H1 (cell line): ENCODE results near the gene HOXB9. TPM values are rescaled to one million over a fixed set of nuclear protein-coding genes. Genes with fewer than 3 reads are reported as not detected.
A peak's percentile ranks its signal among the peaks of the same experiment; 100 is the strongest.

Experiments
- CTCF ChIA-PET: fragments of 300-600 bp; sonication (Branson Sonifier 250); formaldehyde crosslinking; loops from one replicate; lab custom pipeline; 2021; ENCODE audit not compliant: partially characterized antibody; lab: Charles Lee
- POLR2A ChIA-PET: fragments of 300-600 bp; sonication (Branson Sonifier 250); formaldehyde crosslinking; loops from one replicate; lab custom pipeline; 2021; ENCODE audit warnings: inconsistent platforms; ENCODE audit not compliant: partially characterized antibody; lab: Charles Lee
- DNase-seq, 2 experiments: peaks; one replicate each; pipeline versions ENCODE4 v3.0.0 to v3.0.0-alpha.2; 2010 to 2022; ENCODE audit warnings: low spot score in 2 of 2, low read depth in 1 of 2, mixed read lengths in 1 of 2
- FAIRE-seq: peaks from 2 replicates; lab custom pipeline; 2011; peaks lifted over from hg19 to GRCh38; lab: Jason Lieb, UNC
- H2AFZ ChIP-seq: 2 replicates; pipeline ENCODE4 v1.8.1; 2012; ENCODE audit warnings: low read length, inconsistent platforms
- H2AK5ac ChIP-seq: 2 replicates; pipeline ENCODE4 v1.6.1; 2013; ENCODE audit warnings: low read depth, low read length
- H2BK120ac ChIP-seq: replicated peaks from 2 replicates; pipeline ENCODE3; 2013; ENCODE audit warnings: low read depth, low read length, inconsistent platforms
- H2BK12ac ChIP-seq: 2 replicates; pipeline ENCODE4 v1.6.1; 2013; ENCODE audit warnings: low read depth, low read length
- H2BK15ac ChIP-seq: 2 replicates; pipeline ENCODE4 v1.6.1; 2013; ENCODE audit warnings: low read length
- H2BK20ac ChIP-seq: 2 replicates; pipeline ENCODE4 v1.6.1; 2013; ENCODE audit warnings: low read length
- H2BK5ac ChIP-seq: 2 replicates; pipeline ENCODE4 v1.6.1; 2013; ENCODE audit warnings: low read depth, low read length
- H3K14ac ChIP-seq: 2 replicates; pipeline ENCODE4 v1.6.1; 2013; ENCODE audit warnings: inconsistent platforms; ENCODE audit not compliant: insufficient read length
- H3K18ac ChIP-seq: 2 replicates; pipeline ENCODE4 v1.6.1; 2013; ENCODE audit warnings: low read length; ENCODE audit errors: extremely low read depth
- H3K23ac ChIP-seq: 2 replicates; pipeline ENCODE4 v1.6.1; 2013; ENCODE audit warnings: inconsistent platforms; ENCODE audit not compliant: insufficient read length
- H3K23me2 ChIP-seq: 2 replicates; pipeline ENCODE4 v1.6.1; 2013; ENCODE audit warnings: low read depth, low read length
- H3K27ac ChIP-seq: 2 replicates; pipeline ENCODE4 v1.6.1; 2011; ENCODE audit warnings: low read depth, low read length, inconsistent platforms
- H3K27me3 ChIP-seq, 4 experiments: replicated peaks in 1 of 4; 1 replicate in 1 of 4; 2 replicates in 3 of 4; pipeline versions ENCODE4 v1.6.1 to v1.8.1; 2011 to 2013; ENCODE audit warnings: low read length in 3 of 4, mild to moderate bottlenecking in 3 of 4, inconsistent platforms in 2 of 4, mixed read lengths in 2 of 4, moderate library complexity in 1 of 4; ENCODE audit not compliant: control insufficient read depth in 3 of 4, insufficient read depth in 3 of 4; ENCODE audit errors: extremely low read depth in 1 of 4
- H3K36me3 ChIP-seq, 4 experiments: 2 replicates each; pipeline versions ENCODE4 v1.6.1 to v1.8.1; 2011 to 2013; ENCODE audit warnings: mild to moderate bottlenecking in 4 of 4, low read length in 3 of 4, moderate library complexity in 2 of 4, control low read depth in 1 of 4, inconsistent platforms in 1 of 4; ENCODE audit not compliant: insufficient read depth in 4 of 4, control insufficient read depth in 2 of 4
- H3K4ac ChIP-seq: replicated peaks from 2 replicates; pipeline ENCODE3; 2013; ENCODE audit warnings: low read length, low read depth, mixed read lengths, inconsistent platforms; ENCODE audit not compliant: insufficient read length
- H3K4me1 ChIP-seq, 4 experiments: replicated peaks in 1 of 4; 1 replicate in 1 of 4; 2 replicates in 3 of 4; pipeline versions ENCODE4 v1.6.1 to v1.8.1; 2011 to 2013; ENCODE audit warnings: low read length in 3 of 4, inconsistent platforms in 2 of 4, mixed read lengths in 1 of 4; ENCODE audit not compliant: insufficient read depth in 4 of 4, control insufficient read depth in 3 of 4
- H3K4me2 ChIP-seq, 2 experiments: 2 replicates each; pipeline versions ENCODE4 v1.6.1 to v1.8.1; 2011 to 2013; ENCODE audit warnings: low read depth in 2 of 2, low read length in 2 of 2, control low read depth in 1 of 2, inconsistent platforms in 1 of 2, mild to moderate bottlenecking in 1 of 2; ENCODE audit not compliant: insufficient read depth in 1 of 2
- H3K4me3 ChIP-seq, 4 experiments: fragments of 200-600, 300-600 bp in 1 of 4; sonication (generic), shearing (Covaris generic), sonication (Bioruptor Twin) in 1 of 4; 2 replicates each; pipeline versions ENCODE4 v1.5.1 to v1.8.1; 2011 to 2016; ENCODE audit warnings: low read length in 4 of 4, low read depth in 3 of 4, control low read depth in 2 of 4, inconsistent platforms in 2 of 4, mild to moderate bottlenecking in 2 of 4, mixed read lengths in 1 of 4, moderate library complexity in 1 of 4; ENCODE audit not compliant: insufficient read depth in 2 of 4; ENCODE audit errors: extremely low read depth in 1 of 4
- H3K56ac ChIP-seq: replicated peaks from 2 replicates; pipeline ENCODE3; 2013; ENCODE audit warnings: low read depth, mild to moderate bottlenecking, mixed read lengths, low read length, inconsistent platforms; ENCODE audit not compliant: insufficient read length
- H3K79me1 ChIP-seq: 2 replicates; pipeline ENCODE4 v1.6.1; 2013; ENCODE audit warnings: low read depth, low read length, control low read depth
- H3K79me2 ChIP-seq, 2 experiments: 2 replicates each; pipeline versions ENCODE4 v1.6.1 to v1.8.1; 2012 to 2013; ENCODE audit warnings: low read length in 2 of 2, mild to moderate bottlenecking in 2 of 2, inconsistent platforms in 1 of 2; ENCODE audit not compliant: insufficient read depth in 2 of 2, control insufficient read depth in 1 of 2
- H3K9ac ChIP-seq, 4 experiments: replicated peaks in 1 of 4; 1 replicate in 1 of 4; 2 replicates in 3 of 4; pipeline versions ENCODE4 v1.6.1 to v1.8.1; 2011 to 2013; ENCODE audit warnings: low read depth in 3 of 4, low read length in 3 of 4, control low read depth in 2 of 4, mild to moderate bottlenecking in 2 of 4, moderate library complexity in 2 of 4, inconsistent platforms in 1 of 4; ENCODE audit errors: extremely low read depth in 1 of 4
- H3K9me3 ChIP-seq, 2 experiments: 2 replicates each; pipeline versions ENCODE4 v1.6.1 to v1.8.1; 2012 to 2013; ENCODE audit warnings: mild to moderate bottlenecking in 2 of 2, moderate library complexity in 2 of 2, control low read depth in 1 of 2, inconsistent platforms in 1 of 2, low read depth in 1 of 2, low read length in 1 of 2, mixed read lengths in 1 of 2; ENCODE audit not compliant: insufficient read depth in 2 of 2
- H4K20me1 ChIP-seq, 2 experiments: replicated peaks in 1 of 2; 2 replicates each; pipeline versions ENCODE3 to v1.8.1; 2011 to 2013; ENCODE audit warnings: inconsistent platforms in 2 of 2, low read length in 2 of 2, mild to moderate bottlenecking in 1 of 2; ENCODE audit not compliant: insufficient read depth in 2 of 2, control insufficient read depth in 1 of 2
- H4K5ac ChIP-seq: 2 replicates; pipeline ENCODE4 v1.6.1; 2013; ENCODE audit warnings: low read length, low read depth, mixed read lengths, inconsistent platforms; ENCODE audit not compliant: insufficient read length
- H4K8ac ChIP-seq: 2 replicates; pipeline ENCODE4 v1.8.0; 2013; ENCODE audit warnings: mild to moderate bottlenecking, moderate library complexity, low read length, inconsistent platforms; ENCODE audit not compliant: insufficient read depth; ENCODE audit errors: extremely low read depth
- H4K91ac ChIP-seq: replicated peaks from 2 replicates; pipeline ENCODE3; 2013; ENCODE audit warnings: low read length, mixed read lengths, inconsistent platforms; ENCODE audit not compliant: insufficient read length
- CHD2 ChIP-seq: IDR thresholded peaks from 2 replicates; pipeline ENCODE4 v1.6.1; 2012; ENCODE audit warnings: low read length, improper control_type of control experiment
- CREB1 ChIP-seq: IDR thresholded peaks from 2 replicates; pipeline ENCODE4 v1.6.1; 2012; ENCODE audit warnings: inconsistent platforms
- CTCF ChIP-seq, 3 experiments: IDR thresholded peaks; 1 replicate in 2 of 3; 2 replicates in 1 of 3; pipeline versions ENCODE4 v1.5.1 to v1.6.1; 2011; ENCODE audit warnings: low read length in 3 of 3, mild to moderate bottlenecking in 3 of 3, inconsistent platforms in 2 of 3, low read depth in 1 of 3, moderate library complexity in 1 of 3; ENCODE audit not compliant: insufficient read depth in 1 of 3; ENCODE audit errors: control extremely low read depth in 1 of 3
- EZH2 ChIP-seq: fragments of 200-600 bp; sonication (generic); IDR thresholded peaks from 2 replicates; pipeline ENCODE4 v1.7.1; 2012; ENCODE audit warnings: low read depth, mild to moderate bottlenecking, moderate library complexity, low read length, inconsistent platforms; ENCODE audit not compliant: severe bottlenecking
- HDAC6 ChIP-seq: IDR thresholded peaks from one replicate; pipeline ENCODE4 v1.7.1; 2012; ENCODE audit warnings: low read depth, mild to moderate bottlenecking, inconsistent platforms, low read length, moderate library complexity
- POU5F1 ChIP-seq: IDR thresholded peaks from 2 replicates; pipeline ENCODE4 v1.6.1; 2011; ENCODE audit warnings: low read depth, mild to moderate bottlenecking, low read length, moderate library complexity
- RNF2 ChIP-seq: fragments of 200-900, 300-1000 bp; sonication (generic); IDR thresholded peaks from 2 replicates; pipeline ENCODE4 v1.7.1; 2016; ENCODE audit warnings: borderline replicate concordance, low read depth, mild to moderate bottlenecking, antibody characterized with exemption, low read length; ENCODE audit not compliant: poor library complexity, severe bottlenecking; ENCODE audit errors: missing control alignments
- SIRT6 ChIP-seq: IDR thresholded peaks from one replicate; pipeline ENCODE4 v1.7.1; 2012; ENCODE audit warnings: low read length, inconsistent platforms
- SUZ12 ChIP-seq: fragments of 200-600 bp; sonication (generic); IDR thresholded peaks from 2 replicates; pipeline ENCODE4 v1.6.1; 2012; ENCODE audit warnings: mild to moderate bottlenecking, inconsistent platforms, low read length, moderate library complexity, mixed read lengths
- TBP ChIP-seq: IDR thresholded peaks from 2 replicates; pipeline ENCODE4 v1.6.1; 2011; ENCODE audit warnings: low read depth, low read length, improper control_type of control experiment
- WGBS, 2 experiments: shearing (Covaris generic) in 1 of 2; methylation state at CpG; one replicate each; pipeline versions ENCODE4 v1.1.6 to v1.1.7; 2013 to 2015; ENCODE audit warnings: low lambda C conversion rate in 2 of 2, mixed read lengths in 2 of 2, inconsistent platforms in 1 of 2, low coverage in 1 of 2, missing lambda C conversion rate in 1 of 2; ENCODE audit not compliant: insufficient replicate concordance in 2 of 2, insufficient coverage in 1 of 2, insufficient read length in 1 of 2; ENCODE audit errors: extremely low coverage in 1 of 2, missing lambda C conversion rate in 1 of 2; 5-methylcytosine and 5-hydroxymethylcytosine counted together
- polyA plus RNA-seq, 7 experiments: library from polyadenylated mRNA; depleted of rRNA in 3 of 7; stranded (reverse) in 5 of 7; unstranded in 2 of 7; fragments of >200 nt in 5 of 7; fragments of 200-250 nt in 2 of 7; gene quantifications; 1 replicate in 5 of 7; 2 replicates in 1 of 7; 4 replicates in 1 of 7; pipeline versions ENCODE4 v1.2.1 to v1.2.3, GENCODE V29; 2011 to 2013; ENCODE audit warnings: missing spikeins in 2 of 7, mixed read lengths in 2 of 7
- total RNA-seq: library from RNA; stranded (reverse); fragmentation: NEBNext Ultra II Directional; extraction: Animal tissue kit (Norgen Biotek cat#: 25700); gene quantifications from 2 replicates; pipeline ENCODE4 v1.2.1, GENCODE V29; 2021

The HOXB9 gene
- total and polyA plus RNA-seq, 2 of the 8 experiments (the other 6 are each of a cell fraction or from before 2014, with no cell fraction given), result not detected

- no peak overlapping the region for H2BK120ac ChIP-seq
- 6% methylated on average over 16 of the region's 29 CpGs; no CpG with 5 or more reads in 1 of the 2 experiments for WGBS, 2 experiments
- H3K18ac ChIP-seq, result no peak overlapping the region; the same call in 1 of the 2 replicates
- H4K20me1 ChIP-seq, result peaks cover 6 to 28% of the 10 kb centered on the region in 2 experiments
- H2BK20ac ChIP-seq, result no peak overlapping the region
- H3K79me2 ChIP-seq, result no peaks in the 10 kb centered on the region
- H3K9me3 ChIP-seq, result no peaks in the 10 kb centered on the region
- H3K23me2 ChIP-seq, result peaks cover 2% of the 10 kb centered on the region; the same call in 1 of the 2 replicates
- peak overlapping the region in 1 of 2 experiments; percentile 7; a peak in 1 of 4 replicates for H3K4me2 ChIP-seq
- H3K9ac ChIP-seq, result no peak overlapping the region
- no peak overlapping the region for H3K23ac ChIP-seq
- H3K4ac ChIP-seq, result no peak overlapping the region
- no peak overlapping the region for H2BK15ac ChIP-seq
- peak in 1 of 2 experiments; percentile 62 for DNase-seq
- H2BK5ac ChIP-seq, result no peak overlapping the region
- CTCF ChIA-PET, result interaction anchor here (0.9 to 3.4 kb wide), 5 partner anchors 13 to 148 kb away, joined by 3 to 15 read pairs (median 4); partner anchors contain the start of gene PRAC2
- TF ChIP-seq CHD2 (no peak), CTCF (IDR thresholded peaks at IDR 0.05; ENCODE audit: control extremely low read depth in 1 of 3, insufficient read depth in 1 of 3, low read depth in 1 of 3, low read length in 3 of 3) (peak in 2 of 3 experiments; percentile 22 to 36; a peak in 3 of 4 replicates), RNF2 (peak; percentile 65), HDAC6 (no peak), TBP (no peak), SUZ12 (peak; percentile 5; the same call in 1 of the 2 replicates), CREB1 (no peak), SIRT6 (no peak), EZH2 (peak; percentile 86), POU5F1 (no peak)
- TF ChIP-seq, all 59 proteins: peak for 4
- no peak overlapping the region for H2AFZ ChIP-seq
- POLR2A ChIA-PET, result no interaction called here
- H3K4me3 ChIP-seq, result no peak overlapping the region
- no peak overlapping the region for H4K91ac ChIP-seq
- no peak overlapping the region for H4K5ac ChIP-seq
- H3K14ac ChIP-seq, result no peak overlapping the region
- peaks cover 0 to 10% (median 0%) of the 10 kb centered on the region in 4 experiments; a peak in 1 of 8 replicates for H3K36me3 ChIP-seq
- H3K4me1 ChIP-seq, result peaks cover 2 to 10% (median 9%) of the 10 kb centered on the region in 4 experiments; a peak in 6 of 7 replicates
- no peaks in the 10 kb centered on the region for H3K79me1 ChIP-seq
- peak overlapping the region; percentile 85 for H4K8ac ChIP-seq
- no peak for FAIRE-seq
- no peak overlapping the region for H3K56ac ChIP-seq
- H2AK5ac ChIP-seq, result no peak overlapping the region
- no peak overlapping the region for H2BK12ac ChIP-seq
- H3K27me3 ChIP-seq, result peaks cover 100% of the 10 kb centered on the region in 4 experiments
- H3K27ac ChIP-seq, result no peak overlapping the region
Observed at GRCh38 chr17:48641541-48642058, 15.4 kb upstream of the HOXB9 start.
